ENCODE measurements around the gene CDH13.

GRCh38 chr16:83840060-83840617, 1213.4 kb downstream of the CDH13 start:
- TF ChIP-seq, protein P1, sequence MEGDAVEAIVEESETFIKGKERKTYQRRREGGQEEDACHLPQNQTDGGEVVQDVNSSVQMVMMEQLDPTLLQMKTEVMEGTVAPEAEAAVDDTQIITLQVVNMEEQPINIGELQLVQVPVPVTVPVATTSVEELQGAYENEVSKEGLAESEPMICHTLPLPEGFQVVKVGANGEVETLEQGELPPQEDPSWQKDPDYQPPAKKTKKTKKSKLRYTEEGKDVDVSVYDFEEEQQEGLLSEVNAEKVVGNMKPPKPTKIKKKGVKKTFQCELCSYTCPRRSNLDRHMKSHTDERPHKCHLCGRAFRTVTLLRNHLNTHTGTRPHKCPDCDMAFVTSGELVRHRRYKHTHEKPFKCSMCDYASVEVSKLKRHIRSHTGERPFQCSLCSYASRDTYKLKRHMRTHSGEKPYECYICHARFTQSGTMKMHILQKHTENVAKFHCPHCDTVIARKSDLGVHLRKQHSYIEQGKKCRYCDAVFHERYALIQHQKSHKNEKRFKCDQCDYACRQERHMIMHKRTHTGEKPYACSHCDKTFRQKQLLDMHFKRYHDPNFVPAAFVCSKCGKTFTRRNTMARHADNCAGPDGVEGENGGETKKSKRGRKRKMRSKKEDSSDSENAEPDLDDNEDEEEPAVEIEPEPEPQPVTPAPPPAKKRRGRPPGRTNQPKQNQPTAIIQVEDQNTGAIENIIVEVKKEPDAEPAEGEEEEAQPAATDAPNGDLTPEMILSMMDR (IDR thresholded peaks at IDR 0.05): no peak
- TF ChIP-seq POLR2A (IDR thresholded peaks at IDR 0.05): no peak

Measured in thyroid gland (tissue), 4 donors.